ENCODE measurements around the gene YBEY. TPM values are rescaled to one million over a fixed set of nuclear protein-coding genes. Genes with fewer than 3 reads are reported as not detected.
A peak's percentile ranks its signal among the peaks of the same experiment; 100 is the strongest.

YBEY gene
- total RNA-seq, 1 donor from 2014 or later, result 11.3 TPM

DNA sequence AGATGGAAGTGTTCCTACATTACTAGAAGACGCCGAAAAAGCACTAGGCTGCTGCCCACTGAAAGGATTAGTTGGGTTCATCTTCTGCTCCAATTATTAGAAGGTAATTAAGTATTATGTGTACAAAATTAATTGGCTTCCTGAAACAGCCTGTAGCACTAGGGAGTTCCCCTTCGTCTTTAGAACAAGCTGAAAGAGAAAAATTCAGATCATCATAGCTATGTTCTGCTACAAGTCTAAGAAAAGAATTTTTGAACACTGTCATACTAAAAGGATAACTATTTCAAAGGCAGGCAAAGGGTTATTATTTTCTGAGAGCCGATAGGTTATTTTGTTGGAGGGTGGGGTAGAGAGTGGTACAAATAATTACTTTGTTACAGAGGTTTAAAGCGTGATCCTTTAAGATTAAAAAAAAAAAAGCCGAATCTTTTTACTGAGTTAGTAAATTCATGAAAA lies 908 bp upstream of the YBEY start, which contains the start of gene MCM3AP:
TSS of gene MCM3AP (minus strand) at position 406 of the 456 bp plus-strand sequence. CDS start at position 81, 325 bp downstream.
- DNase-seq (ENCODE audit: extremely low spot score in 2 of 2), result no peak
- Histone ChIP-seq H3K9me3 (no peaks in the 10 kb centered on the region), H3K36me3 (peaks cover 0 to 14% of the 10 kb centered on the region in 2 donors), H3K27ac (peak within 1 kb of the TSS; percentile 92), H3K4me3 (peak within 1 kb of the TSS; percentile 80 to 97), H3K4me1 (peaks cover 66% of the 10 kb centered on the region), H3K27me3 (no peaks in the 10 kb centered on the region)
- no peak for TF ChIP-seq POLR2A (IDR thresholded peaks at IDR 0.05)
- no peak for TF ChIP-seq POLR2AphosphoS5 (IDR thresholded peaks at IDR 0.05; ENCODE audit: insufficient read depth in 1 of 2, low read depth in 1 of 2)
- no peak for TF ChIP-seq CTCF (IDR thresholded peaks at IDR 0.05)
- intact Hi-C loops (cut with DNase I), result no loop called here

GRCh38 chr21:46286648-46287002 lies 483 bp downstream of the YBEY start:
- TF ChIP-seq POLR2A (IDR thresholded peaks at IDR 0.05) (no peak), POLR2AphosphoS5 (IDR thresholded peaks at IDR 0.05; ENCODE audit: insufficient read depth in 1 of 2, low read depth in 1 of 2) (no peak), CTCF (IDR thresholded peaks at IDR 0.05) (no peak)
- H3K27me3 ChIP-seq, result no peaks in the 10 kb centered on the region
- intact Hi-C loops (cut with DNase I), result no loop called here
- no peak for DNase-seq (ENCODE audit: extremely low spot score in 2 of 2)
- H3K4me1 ChIP-seq, result peaks cover 56% of the 10 kb centered on the region
- H3K36me3 ChIP-seq, result peaks cover 0 to 16% of the 10 kb centered on the region in 2 donors
- H3K4me3 ChIP-seq, result peak overlapping the region; percentile 80 to 97
- H3K9me3 ChIP-seq, result no peaks in the 10 kb centered on the region
- peak overlapping the region; percentile 92 for H3K27ac ChIP-seq

GRCh38 chr21:46287541-46287940 lies 1.4 kb downstream of the YBEY start:
- intact Hi-C loops (cut with DNase I), result no loop called here
- Histone ChIP-seq H3K27ac (no peak overlapping the region), H3K36me3 (peaks cover 0 to 11% of the 10 kb centered on the region in 2 donors), H3K9me3 (no peaks in the 10 kb centered on the region), H3K27me3 (no peaks in the 10 kb centered on the region), H3K4me1 (peaks cover 47% of the 10 kb centered on the region), H3K4me3 (no peak overlapping the region)
- TF ChIP-seq POLR2AphosphoS5 (IDR thresholded peaks at IDR 0.05; ENCODE audit: insufficient read depth in 1 of 2, low read depth in 1 of 2), result no peak
- TF ChIP-seq POLR2A (IDR thresholded peaks at IDR 0.05), result no peak
- TF ChIP-seq CTCF (IDR thresholded peaks at IDR 0.05), result no peak
- no peak for DNase-seq (ENCODE audit: extremely low spot score in 2 of 2)

DNA sequence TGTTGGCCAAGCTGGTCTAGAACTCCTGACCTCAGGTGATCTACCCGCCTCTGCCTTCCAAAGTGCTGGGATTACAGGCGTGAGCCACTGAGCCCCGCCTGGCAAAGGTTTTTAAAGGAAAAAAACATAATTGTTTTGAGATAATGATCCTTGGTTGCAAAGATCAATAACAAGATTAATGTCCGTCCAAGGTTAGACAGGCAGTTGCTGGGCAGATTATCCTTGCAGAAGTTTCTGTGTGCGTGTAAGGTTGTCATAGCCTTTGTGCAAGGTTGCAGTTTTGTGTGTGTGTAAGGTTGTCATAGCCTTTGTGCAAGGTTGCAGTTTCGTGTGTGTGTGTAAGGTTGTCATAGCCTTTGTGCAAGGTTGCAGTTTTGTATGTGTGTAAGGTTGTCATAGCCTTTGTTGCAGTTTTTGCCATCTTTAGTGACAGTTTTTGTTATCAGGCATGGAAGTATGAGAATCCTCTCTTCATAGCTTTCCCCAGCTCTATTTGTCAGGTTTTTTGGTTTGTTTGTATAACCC lies 3.6 kb downstream of the YBEY start:
- Histone ChIP-seq H3K9me3 (no peaks in the 10 kb centered on the region), H3K4me3 (no peak overlapping the region), H3K36me3 (peaks cover 0 to 10% of the 10 kb centered on the region in 2 donors), H3K4me1 (peaks cover 25% of the 10 kb centered on the region), H3K27ac (no peak overlapping the region), H3K27me3 (no peaks in the 10 kb centered on the region)
- DNase-seq (ENCODE audit: extremely low spot score in 2 of 2), result no peak
- TF ChIP-seq POLR2AphosphoS5 (IDR thresholded peaks at IDR 0.05; ENCODE audit: insufficient read depth in 1 of 2, low read depth in 1 of 2) (no peak), CTCF (IDR thresholded peaks at IDR 0.05) (no peak), POLR2A (IDR thresholded peaks at IDR 0.05) (no peak)
- intact Hi-C loops (cut with DNase I), result no loop called here

DNA sequence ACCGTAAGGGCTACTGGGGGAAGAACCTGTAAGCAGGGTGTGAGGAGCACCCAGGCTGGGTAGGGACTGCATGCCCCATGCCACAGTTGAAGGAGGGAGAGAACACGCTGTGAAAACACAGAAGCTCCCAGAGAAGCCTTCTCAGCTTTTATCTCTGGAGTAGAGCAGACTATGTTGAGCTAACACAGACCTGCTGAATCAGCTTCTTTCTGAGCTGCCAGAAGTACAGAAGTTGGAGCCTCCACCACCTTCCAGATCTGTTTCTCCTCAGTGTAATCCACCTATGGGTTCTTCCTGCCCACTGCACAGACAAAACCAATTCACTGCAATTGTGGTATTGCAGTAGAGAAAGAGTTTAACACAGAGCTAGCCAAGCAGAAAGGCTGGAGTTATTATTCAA lies 5.4 kb downstream of the YBEY start:
- TF ChIP-seq POLR2AphosphoS5 (IDR thresholded peaks at IDR 0.05; ENCODE audit: insufficient read depth in 1 of 2, low read depth in 1 of 2), result no peak
- no peak overlapping the region for H3K4me3 ChIP-seq
- no peaks in the 10 kb centered on the region for H3K27me3 ChIP-seq
- H3K36me3 ChIP-seq, result peaks cover 0 to 10% of the 10 kb centered on the region in 2 donors
- no peaks in the 10 kb centered on the region for H3K9me3 ChIP-seq
- H3K4me1 ChIP-seq, result peaks cover 29% of the 10 kb centered on the region
- H3K27ac ChIP-seq, result no peak overlapping the region
- DNase-seq (ENCODE audit: extremely low spot score in 2 of 2), result no peak
- intact Hi-C loops (cut with DNase I), result no loop called here

Data from vagina (tissue), 2 donors.